ENCODE data around the gene RAMP3.

DNA sequence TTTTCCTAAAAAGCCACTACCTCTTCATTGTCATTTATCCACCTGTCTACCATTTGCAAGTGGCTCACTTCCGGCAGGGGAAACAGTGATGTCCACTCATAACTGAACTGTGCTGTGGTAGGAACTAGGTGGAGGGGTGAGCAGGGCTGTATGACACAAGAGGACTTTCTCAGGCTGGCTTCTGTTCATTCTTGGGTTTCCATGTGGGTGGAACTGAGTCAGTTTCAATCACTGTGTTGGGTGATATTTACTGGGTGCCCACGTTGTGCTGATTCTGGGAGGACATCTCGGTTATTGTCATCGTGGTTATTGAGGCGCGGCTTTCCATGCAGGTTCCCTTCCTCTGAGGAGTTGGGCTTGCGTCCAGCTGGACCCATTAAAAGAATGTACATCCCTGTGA is 38.8 kb downstream of the RAMP3 start:
- TF ChIP-seq, protein P1, sequence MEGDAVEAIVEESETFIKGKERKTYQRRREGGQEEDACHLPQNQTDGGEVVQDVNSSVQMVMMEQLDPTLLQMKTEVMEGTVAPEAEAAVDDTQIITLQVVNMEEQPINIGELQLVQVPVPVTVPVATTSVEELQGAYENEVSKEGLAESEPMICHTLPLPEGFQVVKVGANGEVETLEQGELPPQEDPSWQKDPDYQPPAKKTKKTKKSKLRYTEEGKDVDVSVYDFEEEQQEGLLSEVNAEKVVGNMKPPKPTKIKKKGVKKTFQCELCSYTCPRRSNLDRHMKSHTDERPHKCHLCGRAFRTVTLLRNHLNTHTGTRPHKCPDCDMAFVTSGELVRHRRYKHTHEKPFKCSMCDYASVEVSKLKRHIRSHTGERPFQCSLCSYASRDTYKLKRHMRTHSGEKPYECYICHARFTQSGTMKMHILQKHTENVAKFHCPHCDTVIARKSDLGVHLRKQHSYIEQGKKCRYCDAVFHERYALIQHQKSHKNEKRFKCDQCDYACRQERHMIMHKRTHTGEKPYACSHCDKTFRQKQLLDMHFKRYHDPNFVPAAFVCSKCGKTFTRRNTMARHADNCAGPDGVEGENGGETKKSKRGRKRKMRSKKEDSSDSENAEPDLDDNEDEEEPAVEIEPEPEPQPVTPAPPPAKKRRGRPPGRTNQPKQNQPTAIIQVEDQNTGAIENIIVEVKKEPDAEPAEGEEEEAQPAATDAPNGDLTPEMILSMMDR (IDR thresholded peaks at IDR 0.05) = no peak
- TF ChIP-seq POLR2A (IDR thresholded peaks at IDR 0.05) (no peak), POLR2AphosphoS5 (IDR thresholded peaks at IDR 0.05; ENCODE audit: insufficient read depth in 1 of 2, low read depth in 1 of 2) (no peak)

Measured in vagina (tissue), 2 donors.